Hypothalamus (tissue), 51 donors: ENCODE data around the gene ANKIB1.
"Not testable (repeated sequence)": the region's sequence is repeated elsewhere in the genome, so short reads cannot be mapped to it uniquely, and the experiment has no call there.

Experiments
- DNase-seq, 51 donors: peaks; one replicate each; lab custom pipeline; 2025; lab: John Stamatoyannopoulos, UW

ANKIB1 gene

GRCh38 chr7:92391071-92391470, 145.3 kb downstream of the ANKIB1 start:
- no peak for DNase-seq

- no peak for DNase-seq
Observed at GRCh38 chr7:92397542-92397941, 151.8 kb downstream of the ANKIB1 start.

- no peak for DNase-seq
Observed at GRCh38 chr7:92400013-92400412, 154.2 kb downstream of the ANKIB1 start.

GRCh38 chr7:92402920-92403759, 157.4 kb downstream of the ANKIB1 start:
- no peak for DNase-seq

DNA sequence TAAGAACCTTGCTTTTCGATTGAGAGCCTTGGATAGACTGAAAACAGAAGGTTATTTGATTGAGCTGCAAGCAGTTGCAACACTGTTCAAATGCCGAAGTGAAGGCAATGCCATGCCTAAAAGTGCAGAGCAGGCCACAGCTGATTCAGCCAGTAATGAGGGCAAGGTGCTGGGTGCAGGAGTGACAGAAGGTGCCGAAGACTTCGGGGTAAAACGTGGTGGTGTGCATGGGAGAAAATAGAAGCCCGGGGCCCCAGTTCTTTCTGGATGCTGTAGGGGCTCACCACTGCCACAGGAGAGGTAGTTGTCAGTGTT, 157.9 kb downstream of the ANKIB1 start:
- no peak for DNase-seq

- DNase-seq, result no peak
Observed at GRCh38 chr7:92404170-92404614, 158.4 kb downstream of the ANKIB1 start.

GRCh38 chr7:92409357-92409756, 163.6 kb downstream of the ANKIB1 start:
- no peak for DNase-seq

GRCh38 chr7:92410162-92410561, 164.4 kb downstream of the ANKIB1 start:
- DNase-seq, result not testable (repeated sequence)

DNA sequence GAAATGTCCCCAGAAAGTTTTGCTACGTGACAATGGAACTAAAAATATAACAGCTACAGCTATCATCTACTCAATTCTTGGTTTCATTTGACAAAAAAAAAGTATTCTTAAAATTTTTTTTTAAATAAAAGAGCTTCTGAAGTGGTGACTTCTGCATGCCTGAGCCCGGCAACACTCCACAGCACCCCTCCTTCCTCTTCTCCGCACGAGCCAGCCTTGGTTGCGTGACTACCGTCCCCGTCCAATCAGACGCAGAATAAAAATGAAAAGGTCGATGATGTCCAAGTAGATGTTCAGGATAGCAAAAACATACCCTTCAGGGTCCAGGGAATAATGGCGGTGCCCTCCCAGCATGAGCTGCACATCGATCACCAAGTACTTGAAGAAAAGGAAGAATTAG, 167.0 kb downstream of the ANKIB1 start:
- DNase-seq, result no peak

DNA sequence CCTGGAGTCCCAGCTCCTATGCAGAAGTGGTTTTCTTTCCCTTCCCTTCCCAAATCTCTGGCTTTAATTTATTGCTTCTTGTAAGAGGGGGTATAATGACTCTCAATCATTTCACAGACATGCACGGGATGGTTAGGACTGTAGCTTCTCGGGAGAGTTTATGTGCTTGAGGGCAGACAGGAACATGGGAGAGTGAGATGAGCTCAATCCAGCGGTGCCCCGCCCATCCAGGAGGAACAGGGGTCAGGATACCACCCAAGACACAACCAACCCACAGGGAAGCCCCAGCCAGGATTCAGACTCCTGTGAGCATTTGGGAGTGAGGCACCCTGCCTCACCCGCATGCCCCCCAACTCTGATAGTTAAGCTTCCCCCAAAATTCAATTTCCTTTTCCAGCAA, 167.8 kb downstream of the ANKIB1 start:
- no peak for DNase-seq

DNA sequence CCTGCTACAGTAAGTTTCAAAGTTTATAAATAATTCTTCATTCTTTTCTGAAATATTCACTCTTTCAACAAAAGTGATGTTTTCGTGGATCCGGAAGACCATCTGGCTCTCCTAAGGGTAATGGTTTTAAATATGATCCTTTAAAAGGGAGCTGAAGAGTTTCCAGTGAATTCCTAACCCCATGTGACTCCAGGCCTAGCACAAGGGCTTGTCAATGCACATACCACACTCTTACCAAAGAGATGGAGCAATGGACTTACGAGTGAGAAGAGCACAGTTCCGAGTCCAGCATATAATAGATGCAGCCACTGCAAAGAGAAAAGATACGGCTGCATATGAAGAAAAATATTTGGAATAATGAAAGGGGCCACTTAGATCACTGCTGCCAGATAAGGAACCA, 169.5 kb downstream of the ANKIB1 start:
- DNase-seq, result no peak

DNA sequence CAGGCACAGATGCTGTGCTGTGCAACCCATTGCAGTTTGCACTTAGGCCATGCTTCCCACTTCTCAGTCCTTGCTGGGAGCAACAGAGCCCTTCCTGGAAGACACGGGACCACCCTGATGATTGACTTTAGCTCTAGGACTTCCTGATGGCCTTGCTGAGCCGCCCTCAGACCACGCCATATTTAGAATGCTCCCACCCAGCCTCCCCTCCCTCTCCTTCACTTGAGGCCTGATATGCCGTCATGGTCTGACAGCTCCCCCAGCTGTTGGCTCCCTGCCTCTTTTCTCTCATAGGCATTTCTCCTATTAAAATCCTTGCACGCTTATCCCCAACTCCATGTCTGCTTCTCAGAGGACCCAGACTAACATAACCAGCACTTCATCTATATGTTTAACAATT, 172.1 kb downstream of the ANKIB1 start:
- DNase-seq, result peak in 3 of 51 donors; percentile 5 to 16 (median 9)

DNA sequence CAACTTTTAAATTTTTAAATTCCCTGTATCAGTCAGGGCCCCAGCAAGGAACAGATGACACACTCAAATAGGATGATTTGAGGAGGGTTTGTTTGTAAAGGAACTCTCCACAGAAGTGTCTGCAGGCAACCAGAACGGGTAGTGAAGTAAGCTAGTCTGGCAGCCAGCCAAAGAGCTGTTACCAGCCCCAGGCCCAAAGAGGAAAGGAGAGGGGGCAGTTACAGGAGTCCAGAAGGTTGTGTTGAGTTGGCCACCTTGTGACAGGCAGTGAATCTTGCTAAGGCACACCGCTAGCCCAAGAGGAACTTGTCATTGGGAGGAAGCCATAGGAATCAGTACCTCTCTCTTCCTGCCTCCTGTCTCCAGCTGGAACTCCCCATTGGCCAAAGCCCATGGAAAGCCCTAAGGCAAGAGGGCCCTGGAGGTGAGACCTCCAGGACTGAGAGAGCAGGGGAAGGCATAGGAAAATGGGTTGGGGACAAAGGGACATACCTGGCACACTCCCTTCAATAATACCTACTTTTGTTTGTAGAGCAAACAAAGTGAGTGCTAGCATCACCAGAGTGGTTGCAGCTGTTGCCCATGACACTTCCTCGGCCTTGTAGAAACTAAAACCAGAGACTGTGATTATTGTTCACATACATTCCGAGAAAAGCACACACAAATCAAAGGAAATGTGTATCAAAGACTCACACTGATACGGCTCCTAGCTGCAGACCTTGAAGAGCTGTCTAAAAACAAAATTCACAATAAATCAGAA, 176.1 kb downstream of the ANKIB1 start:
- no peak for DNase-seq

- no peak for DNase-seq
Observed at GRCh38 chr7:92422926-92423325, 177.2 kb downstream of the ANKIB1 start.

GRCh38 chr7:92423710-92424131, 177.9 kb downstream of the ANKIB1 start:
- DNase-seq, result no peak

- DNase-seq, result peak in 1 of 51 donors; percentile 10
Observed at GRCh38 chr7:92425311-92425947, 179.7 kb downstream of the ANKIB1 start.

- DNase-seq, result no peak
Observed at GRCh38 chr7:92427193-92427592, 181.4 kb downstream of the ANKIB1 start.

- DNase-seq, result no peak
Observed at GRCh38 chr7:92432299-92432946, 186.6 kb downstream of the ANKIB1 start.

GRCh38 chr7:92433019-92433418, 187.2 kb downstream of the ANKIB1 start:
- no peak for DNase-seq

GRCh38 chr7:92435542-92435941, 189.8 kb downstream of the ANKIB1 start:
- DNase-seq, result no peak
